H9 (cell line): ENCODE data around the gene DCUN1D4. TPM values are rescaled to one million over a fixed set of nuclear protein-coding genes. Genes with fewer than 3 reads are reported as not detected.

Experiments
- DNase-seq: peaks from one replicate; pipeline ENCODE4 v3.0.0-alpha.2; 2017
- H2AFZ ChIP-seq: one replicate; pipeline ENCODE4 v1.6.1; 2013; ENCODE audit warnings: mild to moderate bottlenecking, low read length, control low read depth, moderate library complexity
- H2AK5ac ChIP-seq: 2 replicates; pipeline ENCODE4 v1.6.1; 2013; ENCODE audit warnings: low read length, control low read depth, mixed read lengths; ENCODE audit not compliant: insufficient read length
- H2BK120ac ChIP-seq: one replicate; pipeline ENCODE4 v1.6.1; 2013; ENCODE audit warnings: low read depth, mild to moderate bottlenecking, low read length, control low read depth, inconsistent platforms; ENCODE audit not compliant: poor library complexity, severe bottlenecking
- H2BK12ac ChIP-seq: 2 replicates; pipeline ENCODE4 v1.6.1; 2013; ENCODE audit warnings: low read length, control low read depth, mixed read lengths, low read depth; ENCODE audit not compliant: insufficient read length
- H2BK15ac ChIP-seq: 2 replicates; pipeline ENCODE4 v1.6.1; 2013; ENCODE audit warnings: low read depth, low read length, control low read depth
- H2BK20ac ChIP-seq: one replicate; pipeline ENCODE4 v1.6.1; 2013; ENCODE audit warnings: low read depth, mild to moderate bottlenecking, low read length, control low read depth, inconsistent platforms; ENCODE audit not compliant: poor library complexity, severe bottlenecking
- H2BK5ac ChIP-seq: 2 replicates; pipeline ENCODE4 v1.6.1; 2013; ENCODE audit warnings: low read length, control low read depth, mixed read lengths; ENCODE audit not compliant: insufficient read length
- H3K14ac ChIP-seq: 2 replicates; pipeline ENCODE4 v1.6.1; 2013; ENCODE audit warnings: low read length, control low read depth; ENCODE audit not compliant: insufficient read depth
- H3K18ac ChIP-seq: 2 replicates; pipeline ENCODE4 v1.6.1; 2013; ENCODE audit warnings: low read depth, mild to moderate bottlenecking, mixed read lengths, low read length, control low read depth; ENCODE audit not compliant: insufficient read length
- H3K23ac ChIP-seq: 2 replicates; pipeline ENCODE4 v1.6.1; 2013; ENCODE audit warnings: low read length, control low read depth, mixed read lengths, low read depth; ENCODE audit not compliant: insufficient read length
- H3K23me2 ChIP-seq: 2 replicates; pipeline ENCODE4 v1.6.1; 2013; ENCODE audit warnings: low read depth, mild to moderate bottlenecking, mixed read lengths, low read length, control low read depth; ENCODE audit not compliant: insufficient read length, poor library complexity, severe bottlenecking
- H3K27ac ChIP-seq: 2 replicates; pipeline ENCODE4 v1.5.1; 2013; ENCODE audit warnings: low read length, control low read depth, mixed read lengths, low read depth; ENCODE audit not compliant: insufficient read length
- H3K27me3 ChIP-seq: 2 replicates; pipeline ENCODE4 v1.6.1; 2013; ENCODE audit warnings: low read length, control low read depth, inconsistent platforms; ENCODE audit not compliant: insufficient read depth
- H3K4ac ChIP-seq: 2 replicates; pipeline ENCODE4 v1.6.1; 2013; ENCODE audit warnings: low read depth, mild to moderate bottlenecking, control low read depth, inconsistent platforms, low read length, moderate library complexity
- H3K4me1 ChIP-seq: 2 replicates; pipeline ENCODE4 v1.6.1; 2013; ENCODE audit warnings: low read length, control low read depth, inconsistent platforms; ENCODE audit not compliant: insufficient read depth
- H3K4me2 ChIP-seq: 2 replicates; pipeline ENCODE4 v1.6.1; 2013; ENCODE audit warnings: low read length, control low read depth, mixed read lengths; ENCODE audit not compliant: insufficient read length, insufficient read depth
- H3K56ac ChIP-seq: 2 replicates; pipeline ENCODE4 v1.6.1; 2013; ENCODE audit warnings: low read depth, mild to moderate bottlenecking, mixed read lengths, low read length, control low read depth; ENCODE audit not compliant: insufficient read length
- H3K79me1 ChIP-seq: 2 replicates; pipeline ENCODE4 v1.6.1; 2013; ENCODE audit warnings: low read depth, mild to moderate bottlenecking, moderate library complexity, low read length, control low read depth, inconsistent platforms; ENCODE audit not compliant: insufficient read depth, poor library complexity, severe bottlenecking
- H3K79me2 ChIP-seq: 2 replicates; pipeline ENCODE4 v1.6.1; 2013; ENCODE audit warnings: low read length, control low read depth, inconsistent platforms; ENCODE audit not compliant: insufficient read depth
- H3K9ac ChIP-seq: 2 replicates; pipeline ENCODE4 v1.6.1; 2013; ENCODE audit warnings: low read length, control low read depth, mixed read lengths; ENCODE audit not compliant: insufficient read length; ENCODE audit errors: extremely low read depth
- H3K9me3 ChIP-seq: one replicate; pipeline ENCODE4 v1.6.1; 2013; ENCODE audit warnings: low read depth, low read length, inconsistent platforms; ENCODE audit not compliant: control insufficient read depth
- H3T11ph ChIP-seq: one replicate; pipeline ENCODE4 v1.6.1; 2013; ENCODE audit warnings: mild to moderate bottlenecking, low read length, control low read depth, inconsistent platforms
- H4K20me1 ChIP-seq: one replicate; pipeline ENCODE4 v1.6.1; 2013; ENCODE audit not compliant: control insufficient read depth, insufficient read length, insufficient read depth
- H4K5ac ChIP-seq: 2 replicates; pipeline ENCODE4 v1.6.1; 2013; ENCODE audit warnings: low read depth, mild to moderate bottlenecking, mixed read lengths, low read length, control low read depth; ENCODE audit not compliant: insufficient read length
- H4K8ac ChIP-seq: replicated peaks from 2 replicates; pipeline ENCODE4 v1.6.1; 2013; ENCODE audit warnings: low read length, control low read depth, mixed read lengths, low read depth; ENCODE audit not compliant: insufficient read length
- H4K91ac ChIP-seq: 2 replicates; pipeline ENCODE4 v1.6.1; 2013; ENCODE audit warnings: low read depth, mild to moderate bottlenecking, moderate library complexity, mixed read lengths, low read length, control low read depth; ENCODE audit not compliant: insufficient read length
- H3K27ac Mint-ChIP-seq, 3 experiments: 2 replicates in 2 of 3; 3 replicates in 1 of 3; pipeline ENCODE4 v1.8.0; 2020 to 2021; ENCODE audit warnings: mixed read lengths in 3 of 3, mild to moderate bottlenecking in 1 of 3, moderate library complexity in 1 of 3
- H3K27me3 Mint-ChIP-seq: 2 replicates; pipeline ENCODE4 v1.8.0; 2021; ENCODE audit warnings: low read depth, mild to moderate bottlenecking, moderate library complexity, mixed read lengths
- H3K36me3 Mint-ChIP-seq, 3 experiments: 2 replicates in 2 of 3; 3 replicates in 1 of 3; pipeline ENCODE4 v1.8.0; 2020 to 2021; ENCODE audit warnings: low read depth in 3 of 3, mixed read lengths in 3 of 3; ENCODE audit not compliant: insufficient read depth in 1 of 3
- H3K4me1 Mint-ChIP-seq, 2 experiments: 2 replicates each; pipeline ENCODE4 v1.8.0; 2020; ENCODE audit warnings: mixed read lengths in 2 of 2
- H3K4me3 Mint-ChIP-seq, 2 experiments: 2 replicates in 1 of 2; 3 replicates in 1 of 2; pipeline ENCODE4 v1.8.0; 2020 to 2021; ENCODE audit warnings: mild to moderate bottlenecking in 2 of 2, mixed read lengths in 2 of 2, moderate library complexity in 1 of 2
- H3K9me3 Mint-ChIP-seq, 2 experiments: 2 replicates in 1 of 2; 3 replicates in 1 of 2; pipeline ENCODE4 v1.8.0; 2020; ENCODE audit warnings: mild to moderate bottlenecking in 2 of 2, mixed read lengths in 2 of 2, moderate library complexity in 1 of 2
- CTCF ChIP-seq: fragments of 200-600 bp; sonication (generic); conservative IDR thresholded peaks from 3 replicates; pipeline ENCODE4 v1.8.0; 2021; ENCODE audit warnings: antibody characterized with exemption, mild to moderate bottlenecking
- WGBS: extraction: QIAGEN DNeasy Blood & Tissue Kit; methylation state at CpG from one replicate; pipeline ENCODE4 v1.1.7; 2013; ENCODE audit warnings: missing lambda C conversion rate, low lambda C conversion rate, mixed read lengths; ENCODE audit not compliant: insufficient read length; ENCODE audit errors: extremely low coverage; 5-methylcytosine and 5-hydroxymethylcytosine counted together
- total RNA-seq: library from RNA; stranded (reverse); gene quantifications from 2 replicates; pipeline ENCODE4 v1.2.1, GENCODE V29; 2021

Gene DCUN1D4
- total RNA-seq, 1 experiment from 2014 or later, result 46.7 TPM

- Mint-ChIP-seq H3K36me3 (no peaks in the 10 kb centered on the region), H3K27ac (no peak overlapping the region), H3K9me3 (peaks cover 0 to 21% of the 10 kb centered on the region in 2 experiments; a peak in 3 of 5 replicates), H3K4me3 (no peak overlapping the region), H3K4me1 (no peaks in the 10 kb centered on the region), H3K27me3 (peaks cover 1% of the 10 kb centered on the region)
- Histone ChIP-seq H3K79me1 (no peaks in the 10 kb centered on the region), H4K91ac (no peak overlapping the region), H2BK15ac (no peak overlapping the region), H3K27me3 (no peaks in the 10 kb centered on the region), H3T11ph (no peak overlapping the region), H3K4ac (no peak overlapping the region), H3K4me1 (no peaks in the 10 kb centered on the region), H2AFZ (no peak overlapping the region), H2BK12ac (no peak overlapping the region), H3K23ac (no peak overlapping the region), H3K9ac (no peak overlapping the region), H3K79me2 (no peaks in the 10 kb centered on the region), H4K8ac (no peak overlapping the region), H3K56ac (no peak overlapping the region), H3K27ac (no peak overlapping the region), H2BK20ac (no peak overlapping the region), H4K5ac (no peak overlapping the region), H3K14ac (no peak overlapping the region), H3K4me2 (no peak overlapping the region), H2BK120ac (no peak overlapping the region), H3K23me2 (no peaks in the 10 kb centered on the region), H4K20me1 (no peaks in the 10 kb centered on the region), H3K9me3 (no peaks in the 10 kb centered on the region), H3K18ac (no peak overlapping the region), H2AK5ac (no peak overlapping the region), H2BK5ac (no peak overlapping the region)
- no CpG with 5 or more reads among the region's 1 CpG for WGBS
- TF ChIP-seq CTCF, result no peak
- no peak for DNase-seq
Observed at GRCh38 chr4:51930557-51930956, 87.6 kb downstream of the DCUN1D4 start.
